ENCODE data around the gene CMKLR1.

CMKLR1 gene

DNA sequence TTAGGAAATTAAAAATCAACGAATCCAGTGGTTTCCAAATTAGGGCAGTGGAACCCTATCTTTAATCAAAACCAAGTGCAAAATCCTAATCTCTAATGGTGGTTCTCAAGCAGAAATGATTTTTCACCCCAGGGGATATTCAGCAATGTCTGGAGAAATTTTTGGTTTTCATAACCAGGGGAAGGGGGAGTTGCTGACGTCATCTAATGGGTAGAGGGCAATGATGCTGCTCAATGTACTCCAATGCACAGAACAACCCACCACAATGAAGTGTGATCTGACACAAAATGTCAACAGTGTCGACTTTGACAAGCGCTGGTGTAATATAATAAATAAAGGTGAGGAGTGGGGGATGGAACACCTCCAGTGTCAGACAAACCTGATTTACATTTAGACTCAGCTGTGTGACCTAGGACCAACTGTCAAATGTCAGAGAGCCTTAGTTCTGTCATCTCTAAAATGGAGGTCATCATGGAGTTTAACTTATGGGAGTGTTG, 81.5 kb downstream of the CMKLR1 start:
- DNase-seq, result no peak

GRCh38 chr12:108257004-108257403, 82.1 kb downstream of the CMKLR1 start:
- no peak for DNase-seq

DNA sequence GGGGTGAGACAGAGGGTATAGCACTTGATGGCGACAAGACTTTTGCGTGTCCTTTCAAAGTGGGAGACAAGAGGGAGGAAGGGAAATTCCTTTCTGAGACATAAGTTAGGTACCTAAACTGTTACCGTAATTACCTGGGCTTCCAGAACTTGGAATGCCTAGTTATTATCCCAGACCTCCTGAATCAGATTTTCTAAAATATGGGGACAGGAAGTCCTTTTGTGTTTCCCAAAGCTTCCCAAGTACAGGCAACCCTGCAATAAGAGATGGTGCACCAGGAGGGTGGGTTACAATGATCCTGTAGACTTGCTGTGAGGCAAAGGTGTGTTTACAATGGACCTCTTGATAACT, 83.9 kb downstream of the CMKLR1 start:
- no peak for DNase-seq

DNA sequence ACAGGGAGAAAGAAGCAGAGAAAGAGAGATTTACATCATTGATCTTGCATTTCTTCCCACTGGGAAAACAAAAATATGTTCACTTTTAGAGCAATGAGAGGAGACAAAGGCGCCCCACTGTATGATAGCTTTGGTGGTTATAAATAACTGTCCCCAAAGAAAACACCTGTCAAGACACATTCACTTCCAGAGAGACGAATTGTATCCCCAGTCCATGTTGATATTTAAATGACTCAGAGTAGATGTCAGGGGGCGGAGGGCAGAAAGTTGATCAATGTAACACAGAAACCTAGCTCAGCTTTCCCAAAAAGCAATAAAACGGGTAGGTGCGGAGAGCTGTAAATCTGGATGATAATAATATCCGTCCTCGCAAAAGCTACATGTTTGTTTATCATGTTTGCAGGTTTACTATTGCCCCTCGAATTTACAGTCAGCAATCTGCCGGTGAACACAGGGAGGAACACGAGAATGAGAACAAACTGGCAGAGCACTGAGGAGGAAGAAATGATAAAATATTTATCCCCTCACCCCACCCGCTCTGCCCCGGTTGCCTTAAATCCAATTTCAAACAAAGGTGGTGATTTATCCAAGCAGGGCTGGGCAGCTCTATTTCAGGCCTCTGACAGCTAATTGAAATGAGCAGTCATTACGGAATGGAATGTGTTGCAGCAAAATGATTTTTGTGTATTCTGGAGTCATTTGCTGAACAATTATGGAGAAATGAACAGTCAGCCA, 84.4 kb downstream of the CMKLR1 start:
- DNase-seq, result no peak

DNA sequence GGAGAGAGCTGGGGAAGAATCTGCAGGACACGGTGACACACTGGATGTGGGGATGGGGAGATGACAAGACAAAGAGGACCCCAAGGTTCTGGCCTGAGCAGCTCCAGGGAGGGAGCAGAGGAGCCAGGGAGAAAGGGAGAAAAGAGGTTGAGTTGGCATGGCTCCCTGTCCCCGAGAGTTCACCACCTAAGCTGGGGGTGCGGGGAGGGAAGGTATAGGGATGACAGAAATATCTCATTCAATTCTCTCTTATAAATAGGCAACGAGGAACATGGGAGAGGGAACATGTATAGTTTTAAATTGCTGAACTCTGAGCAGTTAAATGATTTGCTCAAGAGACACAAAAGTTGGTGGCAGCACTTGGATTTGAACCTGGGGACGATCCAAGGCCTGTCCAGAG, 85.1 kb downstream of the CMKLR1 start:
- no peak for DNase-seq

DNA sequence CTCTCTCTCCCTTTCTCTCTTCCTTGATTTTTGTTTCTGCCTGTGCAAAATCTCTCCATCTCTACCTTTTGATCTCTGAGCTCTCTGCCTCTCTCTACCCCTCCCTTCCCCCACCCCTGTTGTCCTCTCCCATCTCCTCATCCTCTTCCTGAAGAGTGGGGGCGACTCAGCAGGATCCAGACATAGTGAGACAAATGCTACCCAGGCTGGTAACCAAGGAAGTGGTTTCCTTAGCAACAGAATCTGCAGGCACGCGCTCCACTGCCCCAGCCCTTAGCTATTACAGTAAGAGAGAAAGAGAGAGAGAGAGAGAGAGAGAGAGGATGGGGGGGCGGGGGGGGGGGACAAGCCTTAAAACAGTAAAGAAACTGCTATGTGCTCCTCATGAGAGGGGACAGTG, 85.6 kb downstream of the CMKLR1 start:
- no peak for DNase-seq

DNA sequence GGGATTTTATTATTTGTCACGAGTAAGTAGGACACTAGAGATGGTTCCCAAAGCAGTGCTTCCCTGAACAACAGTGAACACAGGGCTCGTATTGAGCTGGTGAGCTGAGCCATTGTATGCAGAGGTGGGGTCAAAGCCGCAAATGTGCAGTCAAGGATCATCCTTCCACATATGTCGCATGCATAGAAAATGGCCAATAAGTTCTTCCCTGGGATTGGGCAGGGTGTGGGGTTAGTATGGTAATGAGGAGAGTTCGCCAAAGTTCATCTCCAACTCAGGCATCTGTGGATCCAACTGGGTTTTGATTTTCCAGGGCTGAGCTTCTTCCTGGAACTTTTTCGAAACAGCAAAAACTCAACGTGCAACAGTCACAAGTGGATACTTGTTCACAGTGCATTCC, 86.6 kb downstream of the CMKLR1 start:
- no peak for DNase-seq

DNA sequence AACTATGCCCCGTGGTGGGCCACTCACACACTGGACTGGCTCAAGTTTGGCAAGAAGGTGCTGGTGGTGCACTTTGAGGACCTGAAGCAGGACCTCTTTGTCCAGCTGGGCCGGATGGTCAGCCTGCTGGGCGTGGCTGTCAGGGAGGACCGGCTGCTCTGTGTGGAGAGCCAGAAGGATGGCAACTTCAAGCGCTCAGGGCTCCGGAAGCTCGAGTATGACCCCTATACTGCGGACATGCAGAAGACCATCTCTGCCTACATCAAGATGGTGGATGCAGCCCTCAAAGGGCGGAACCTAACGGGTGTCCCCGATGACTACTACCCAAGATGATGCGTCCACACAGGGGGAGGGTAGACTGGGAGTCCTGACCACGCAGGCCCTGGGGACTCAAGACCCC, 91.1 kb downstream of the CMKLR1 start:
- no peak for DNase-seq

DNA sequence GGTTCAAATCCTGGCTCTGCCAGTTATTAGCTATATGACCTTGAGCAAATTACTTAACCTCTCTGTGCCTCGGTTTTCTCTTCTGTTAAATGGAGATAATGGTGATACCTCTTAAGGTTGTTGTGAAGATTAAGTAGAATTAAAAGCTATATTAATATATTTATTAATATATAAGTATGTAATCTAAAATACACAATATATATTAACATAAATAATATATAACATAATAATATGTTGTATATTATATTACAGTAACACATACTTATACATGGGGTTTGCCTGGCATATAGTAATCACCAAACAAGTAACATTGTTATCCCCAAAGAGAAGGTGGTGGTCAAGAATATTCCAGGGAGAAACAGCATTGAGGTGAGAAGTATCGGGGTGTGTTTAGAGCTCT, 92.0 kb downstream of the CMKLR1 start:
- DNase-seq, result no peak

DNA sequence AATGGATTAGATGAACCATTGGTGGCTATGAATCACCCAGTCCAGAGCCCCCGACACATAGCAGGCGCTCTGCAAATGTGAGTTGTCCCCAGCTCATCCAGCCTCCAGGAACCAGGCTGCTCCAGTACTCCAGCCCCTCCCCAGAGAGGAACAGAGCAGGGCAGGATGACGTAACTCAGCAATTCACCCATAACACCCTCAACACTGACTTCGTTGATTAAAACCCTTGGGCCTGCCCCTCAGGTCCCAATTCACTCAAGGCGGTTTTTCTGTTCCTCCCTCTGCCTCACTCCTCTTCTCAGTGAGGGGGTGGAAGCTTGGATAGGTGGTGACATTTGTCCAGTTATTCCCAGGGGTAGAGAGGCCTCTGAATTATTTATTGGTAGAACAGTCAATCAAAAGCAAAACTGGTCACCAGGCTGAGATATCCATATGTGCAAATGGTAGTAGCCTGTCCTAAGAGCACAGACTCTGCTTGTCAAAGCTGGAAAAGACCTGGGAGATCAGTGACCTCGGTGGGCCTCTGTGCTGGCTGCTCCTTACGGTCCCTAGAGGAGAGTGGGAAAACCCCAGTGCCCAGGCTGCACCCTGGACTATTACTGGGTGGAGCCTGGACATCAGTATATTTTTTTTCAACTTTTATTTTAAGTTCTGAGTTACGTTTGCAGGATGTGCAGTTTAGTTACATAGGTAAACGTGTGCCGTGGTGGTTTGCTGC, 97.0 kb downstream of the CMKLR1 start:
- DNase-seq, result no peak

- DNase-seq, result no peak
Measured at GRCh38 chr12:108240928-108241327, 98.2 kb downstream of the CMKLR1 start.

DNA sequence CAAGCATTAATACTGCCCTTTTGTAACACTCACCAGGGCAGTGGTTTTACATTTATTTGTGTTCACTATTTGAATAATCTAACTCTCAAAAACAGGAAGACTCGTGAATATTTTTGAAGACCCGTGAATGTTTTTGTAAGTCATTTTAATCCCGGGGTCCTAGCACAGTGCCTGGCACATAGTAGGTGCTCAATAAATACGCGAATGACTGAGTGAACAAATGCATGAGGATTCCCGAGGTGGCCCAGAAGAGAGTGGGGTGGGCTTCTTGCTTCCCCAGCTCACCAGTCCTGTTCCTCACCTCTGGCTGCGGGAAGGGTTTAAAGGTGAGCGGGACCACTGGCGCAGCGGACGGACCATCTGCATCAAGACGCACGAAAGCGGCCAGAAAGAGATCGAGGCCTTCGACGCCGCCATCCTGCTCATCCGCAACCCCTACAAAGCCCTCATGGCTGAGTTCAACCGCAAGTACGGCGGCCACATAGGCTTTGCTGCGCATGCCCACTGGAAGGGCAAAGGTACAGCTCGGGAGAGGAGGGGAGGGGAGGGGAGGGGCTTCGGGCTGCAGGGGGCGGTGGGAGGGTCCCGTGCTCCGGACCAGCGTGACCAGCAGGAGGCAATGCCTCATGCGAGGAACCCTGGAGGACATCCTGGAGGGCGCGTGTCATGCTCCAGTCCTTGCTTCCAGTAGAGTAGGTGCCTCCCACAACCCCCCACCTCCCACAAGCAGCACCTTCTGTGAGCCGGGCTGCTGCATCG, 98.9 kb downstream of the CMKLR1 start:
- no peak for DNase-seq

- DNase-seq, result no peak
Measured at GRCh38 chr12:108239378-108239777, 99.7 kb downstream of the CMKLR1 start.

GRCh38 chr12:108238474-108238873, 100.6 kb downstream of the CMKLR1 start:
- no peak for DNase-seq

All from CD4-positive, alpha-beta T cell treated with Interleukin-12 subunit alpha and Interleukin-12 subunit beta, for 1 hour (primary cell).